ENCODE data around the gene C17orf50. TPM values are rescaled to one million over a fixed set of nuclear protein-coding genes. Genes with fewer than 3 reads are reported as not detected.

Gene C17orf50
- polyA plus RNA-seq, 1 donor (not counting 4 experiments of a cell fraction or from before 2014, with no cell fraction given) = not detected

DNA sequence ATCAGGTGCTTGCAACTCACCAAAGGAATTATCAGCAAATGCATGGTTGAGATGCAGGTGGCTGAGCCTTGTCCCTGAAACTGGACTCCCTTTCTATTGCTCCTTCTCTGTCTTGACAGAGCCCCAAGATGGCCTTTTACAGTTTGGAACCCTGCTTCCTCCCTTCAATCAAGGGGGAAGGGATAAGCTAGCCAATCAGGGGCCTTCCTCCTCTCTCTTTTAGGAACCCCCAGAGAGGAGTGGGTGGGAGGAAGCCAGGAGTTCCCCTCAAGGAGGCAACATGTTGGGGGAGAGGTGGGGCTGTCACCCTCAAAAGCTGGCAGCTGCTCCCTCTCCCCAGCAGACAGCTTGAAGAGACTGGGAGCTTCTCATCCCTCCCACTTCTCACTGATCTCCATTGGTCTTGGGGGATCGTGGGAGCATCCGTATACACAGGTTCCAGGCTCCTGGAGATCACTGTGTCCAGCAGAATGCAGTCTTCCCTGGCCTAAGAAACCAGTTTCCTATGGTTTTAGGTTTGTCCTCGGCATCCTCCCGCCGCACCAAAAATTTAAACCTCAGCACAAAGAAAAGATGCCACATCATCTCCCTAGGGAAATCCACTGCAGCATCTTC is 22.1 kb upstream of the C17orf50 start:
- Histone ChIP-seq H3K9me1 (ENCODE audit: control insufficient read depth, extremely low read depth, insufficient read depth, low read length) (no peaks in the 10 kb centered on the region), H3K36me3 (ENCODE audit: control insufficient read depth in 2 of 2, extremely low read depth in 1 of 2, insufficient read depth in 2 of 2, low read length in 2 of 2) (no peaks in the 10 kb centered on the region), H3K27ac (ENCODE audit: control insufficient read depth, insufficient read depth, low read length) (no peak overlapping the region), H4K20me1 (ENCODE audit: control insufficient read depth, extremely low read depth, insufficient read depth, low read length) (no peaks in the 10 kb centered on the region), H3K9ac (ENCODE audit: control insufficient read depth, extremely low read depth, insufficient read depth, low read length) (no peak overlapping the region), H3K4me2 (ENCODE audit: control insufficient read depth, extremely low read depth, insufficient read depth, low read depth, low read length) (no peak overlapping the region), H3K4me1 (ENCODE audit: control insufficient read depth, extremely low read depth, insufficient read depth, low read length) (peaks cover 1% of the 10 kb centered on the region), H3K4me3 (ENCODE audit: control insufficient read depth in 2 of 3, extremely low read depth in 1 of 3, insufficient read depth in 2 of 3, low read depth in 1 of 3, low read length in 3 of 3) (no peak overlapping the region), H2AFZ (ENCODE audit: control insufficient read depth, low read length) (no peak overlapping the region), H3K9me3 (ENCODE audit: control insufficient read depth, low read depth, low read length) (no peaks in the 10 kb centered on the region), H3K27me3 (ENCODE audit: control insufficient read depth, extremely low read depth, insufficient read depth, low read length) (peaks cover 54% of the 10 kb centered on the region), H3K79me2 (ENCODE audit: control insufficient read depth, insufficient read depth, low read length) (no peaks in the 10 kb centered on the region)
- TF ChIP-seq EZH2 (IDR thresholded peaks at IDR 0.05; ENCODE audit: low read length) = no peak
- TF ChIP-seq, protein P1, sequence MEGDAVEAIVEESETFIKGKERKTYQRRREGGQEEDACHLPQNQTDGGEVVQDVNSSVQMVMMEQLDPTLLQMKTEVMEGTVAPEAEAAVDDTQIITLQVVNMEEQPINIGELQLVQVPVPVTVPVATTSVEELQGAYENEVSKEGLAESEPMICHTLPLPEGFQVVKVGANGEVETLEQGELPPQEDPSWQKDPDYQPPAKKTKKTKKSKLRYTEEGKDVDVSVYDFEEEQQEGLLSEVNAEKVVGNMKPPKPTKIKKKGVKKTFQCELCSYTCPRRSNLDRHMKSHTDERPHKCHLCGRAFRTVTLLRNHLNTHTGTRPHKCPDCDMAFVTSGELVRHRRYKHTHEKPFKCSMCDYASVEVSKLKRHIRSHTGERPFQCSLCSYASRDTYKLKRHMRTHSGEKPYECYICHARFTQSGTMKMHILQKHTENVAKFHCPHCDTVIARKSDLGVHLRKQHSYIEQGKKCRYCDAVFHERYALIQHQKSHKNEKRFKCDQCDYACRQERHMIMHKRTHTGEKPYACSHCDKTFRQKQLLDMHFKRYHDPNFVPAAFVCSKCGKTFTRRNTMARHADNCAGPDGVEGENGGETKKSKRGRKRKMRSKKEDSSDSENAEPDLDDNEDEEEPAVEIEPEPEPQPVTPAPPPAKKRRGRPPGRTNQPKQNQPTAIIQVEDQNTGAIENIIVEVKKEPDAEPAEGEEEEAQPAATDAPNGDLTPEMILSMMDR (optimal IDR thresholded peaks at IDR 0.05 in 1 of 3, IDR thresholded peaks at IDR 0.05 in 1 of 3, conservative IDR thresholded peaks at IDR 0.05 in 1 of 3; ENCODE audit: extremely low read depth in 1 of 3, insufficient read depth in 2 of 3, low read length in 3 of 3) = no peak
- dilution Hi-C loops (cut with MboI; ENCODE audit: extremely low pct_ligation_motif_present, low sequenced_read_pairs) = no loop called here
- no peak for FAIRE-seq
- DNase-seq (ENCODE audit: low read depth, low spot score) = no peak

DNA sequence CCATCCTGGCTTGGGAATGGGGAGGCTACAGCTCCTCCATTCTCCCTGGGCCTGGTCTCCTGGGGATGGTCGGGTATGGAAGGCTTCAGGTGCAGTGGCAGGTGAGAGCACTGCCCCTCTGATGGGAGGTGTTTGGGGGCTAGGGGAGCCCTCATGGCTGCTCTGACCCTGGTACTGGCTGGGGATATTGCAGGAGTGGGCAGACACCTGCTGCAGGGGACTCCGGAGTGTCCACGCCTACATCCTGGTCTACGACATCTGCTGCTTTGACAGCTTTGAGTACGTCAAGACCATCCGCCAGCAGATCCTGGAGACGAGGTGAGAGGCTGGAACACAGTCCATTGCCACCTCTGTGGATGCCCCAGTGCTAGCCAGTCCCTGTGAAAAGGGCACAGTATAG is 20.5 kb upstream of the C17orf50 start:
- Histone ChIP-seq H3K27me3 (ENCODE audit: control insufficient read depth, extremely low read depth, insufficient read depth, low read length) (peaks cover 57% of the 10 kb centered on the region), H3K9ac (ENCODE audit: control insufficient read depth, extremely low read depth, insufficient read depth, low read length) (no peak overlapping the region), H3K4me1 (ENCODE audit: control insufficient read depth, extremely low read depth, insufficient read depth, low read length) (no peaks in the 10 kb centered on the region), H4K20me1 (ENCODE audit: control insufficient read depth, extremely low read depth, insufficient read depth, low read length) (no peaks in the 10 kb centered on the region), H3K4me2 (ENCODE audit: control insufficient read depth, extremely low read depth, insufficient read depth, low read depth, low read length) (no peak overlapping the region), H3K36me3 (ENCODE audit: control insufficient read depth in 2 of 2, extremely low read depth in 1 of 2, insufficient read depth in 2 of 2, low read length in 2 of 2) (no peaks in the 10 kb centered on the region), H3K9me3 (ENCODE audit: control insufficient read depth, low read depth, low read length) (no peaks in the 10 kb centered on the region), H2AFZ (ENCODE audit: control insufficient read depth, low read length) (no peak overlapping the region), H3K79me2 (ENCODE audit: control insufficient read depth, insufficient read depth, low read length) (no peaks in the 10 kb centered on the region), H3K27ac (ENCODE audit: control insufficient read depth, insufficient read depth, low read length) (no peak overlapping the region), H3K9me1 (ENCODE audit: control insufficient read depth, extremely low read depth, insufficient read depth, low read length) (no peaks in the 10 kb centered on the region), H3K4me3 (ENCODE audit: control insufficient read depth in 2 of 3, extremely low read depth in 1 of 3, insufficient read depth in 2 of 3, low read depth in 1 of 3, low read length in 3 of 3) (no peak overlapping the region)
- no peak for FAIRE-seq
- DNase-seq (ENCODE audit: low read depth, low spot score) = no peak
- dilution Hi-C loops (cut with MboI; ENCODE audit: extremely low pct_ligation_motif_present, low sequenced_read_pairs) = no loop called here
- TF ChIP-seq, protein P1 (optimal IDR thresholded peaks at IDR 0.05 in 1 of 3, IDR thresholded peaks at IDR 0.05 in 1 of 3, conservative IDR thresholded peaks at IDR 0.05 in 1 of 3; ENCODE audit: extremely low read depth in 1 of 3, insufficient read depth in 2 of 3, low read length in 3 of 3) = no peak
- no peak for TF ChIP-seq EZH2 (IDR thresholded peaks at IDR 0.05; ENCODE audit: low read length)
